Spleen (tissue), 11 donors: ENCODE measurements around the gene ZNF385D. TPM values are rescaled to one million over a fixed set of nuclear protein-coding genes. Genes with fewer than 3 reads are reported as not detected.

Experiments
- DNase-seq: peaks from one replicate; pipeline ENCODE4 v3.0.0-alpha.2; 2020
- H3K27ac ChIP-seq, 8 donors: fragments of 200-600 bp; sonication (generic) in 7 of 8; 1 replicate in 4 of 8; 2 replicates in 4 of 8; pipeline versions ENCODE4 v1.5.0 to v1.8.0; 2016 to 2021; ENCODE audit warnings: inconsistent platforms in 4 of 8, mild to moderate bottlenecking in 4 of 8, moderate library complexity in 1 of 8
- H3K27me3 ChIP-seq, 7 donors: fragments of 200-600 bp; sonication (generic) in 6 of 7; replicated peaks in 1 of 7; 1 replicate in 4 of 7; 2 replicates in 3 of 7; pipeline versions ENCODE4 v1.5.0 to v1.8.0; 2016 to 2021; ENCODE audit warnings: inconsistent platforms in 3 of 7, mild to moderate bottlenecking in 1 of 7
- H3K36me3 ChIP-seq, 6 donors: fragments of 200-600 bp; sonication (generic) in 5 of 6; 1 replicate in 4 of 6; 2 replicates in 2 of 6; pipeline versions ENCODE4 v1.5.0 to v1.8.0; 2016 to 2021; ENCODE audit warnings: inconsistent platforms in 2 of 6
- H3K4me1 ChIP-seq, 6 donors: fragments of 200-600 bp; sonication (generic) in 5 of 6; 1 replicate in 3 of 6; 2 replicates in 3 of 6; pipeline versions ENCODE4 v1.5.0 to v1.8.0; 2016 to 2021; ENCODE audit warnings: inconsistent platforms in 3 of 6
- H3K4me3 ChIP-seq, 8 donors: fragments of 200-600 bp; sonication (generic) in 7 of 8; 1 replicate in 4 of 8; 2 replicates in 4 of 8; pipeline versions ENCODE4 v1.5.0 to v1.8.0; 2016 to 2021; ENCODE audit warnings: inconsistent platforms in 4 of 8, mild to moderate bottlenecking in 4 of 8, moderate library complexity in 2 of 8
- H3K9me3 ChIP-seq, 8 donors: fragments of 200-600 bp; sonication (generic) in 7 of 8; 1 replicate in 4 of 8; 2 replicates in 4 of 8; pipeline versions ENCODE4 v1.5.0 to v1.8.0; 2016 to 2021; ENCODE audit warnings: inconsistent platforms in 4 of 8
- CTCF ChIP-seq, 11 experiments: fragments of 200-600 bp in 7 of 11; fragments of 450-650 bp in 4 of 11; sonication (generic) in 4 of 11; IDR thresholded peaks in 8 of 11; conservative IDR thresholded peaks in 3 of 11; 1 replicate in 7 of 11; 2 replicates in 4 of 11; pipeline versions ENCODE4 v1.4.0 to v1.8.0; 2016 to 2021; ENCODE audit warnings: antibody characterized with exemption in 11 of 11, inconsistent platforms in 4 of 11, mild to moderate bottlenecking in 1 of 11
- POLR2A ChIP-seq, 3 donors: fragments of 450-650 bp; IDR thresholded peaks; one replicate each; pipeline ENCODE4 v1.5.1; 2017; ENCODE audit warnings: antibody characterized with exemption in 3 of 3, mild to moderate bottlenecking in 1 of 3
- POLR2AphosphoS5 ChIP-seq, 3 donors: sonication (generic); formaldehyde crosslinking; IDR thresholded peaks; one replicate each; pipeline ENCODE4 v1.5.1; 2017; ENCODE audit warnings: antibody characterized with exemption in 3 of 3
- WGBS, 5 donors: extraction: QIAGEN DNeasy Blood & Tissue Kit in 3 of 5; methylation state at CpG; one replicate each; pipeline versions ENCODE4 v1.1.5 to v1.1.7; 2013 to 2018; 5-methylcytosine and 5-hydroxymethylcytosine counted together
- intact Hi-C: fragments of 100-400 bp; cut with DNase I; formaldehyde crosslinking; loops from one replicate; pipeline ENCODE4 v1.15.0; 2023; ENCODE audit warnings: low total_unique reads
- polyA plus RNA-seq, 3 donors: library from polyadenylated mRNA; stranded (reverse); fragments of 200-250 nt; gene quantifications; one replicate each; pipeline ENCODE4 v1.2.1, GENCODE V29; 2013
- total RNA-seq, 7 donors: library from RNA; depleted of rRNA in 3 of 7; stranded (reverse); fragments of >200 nt in 3 of 7; fragmentation: NEBNext Ultra II Directional in 4 of 7; extraction: Animal tissue kit (Norgen Biotek cat#: 25700) in 4 of 7; gene quantifications; one replicate each; pipeline versions ENCODE4 v1.1.0 to v1.2.1, GENCODE V29; 2016 to 2021
- donor health status: healthy with polysubstance abuse.
- donor health status: DM: no; HTN: no; CAD: no; lungs with moderate emphysema.
- donor health status: DM: no; HTN: no; CAD: no.
- donor health status: Bipolar disorder and iron deficiency.
- donor health status: healthy.
- donor health status: DM: no; HTN: no; CAD: no.
- donor health status: DM: yes; HTN: yes; CAD: no.

The ZNF385D gene
- total and polyA plus RNA-seq, 10 donors = 0.05 to 3.2 (median 0.70) TPM

- Histone ChIP-seq H3K36me3 (no peaks in the 10 kb centered on the region), H3K9me3 (no peaks in the 10 kb centered on the region), H3K27me3 (no peaks in the 10 kb centered on the region), H3K4me3 (no peak overlapping the region), H3K4me1 (no peaks in the 10 kb centered on the region), H3K27ac (no peak overlapping the region)
- intact Hi-C loops = no loop called here
- TF ChIP-seq POLR2AphosphoS5 (IDR thresholded peaks at IDR 0.05) (no peak), CTCF (IDR thresholded peaks at IDR 0.05 in 8 of 11, conservative IDR thresholded peaks at IDR 0.05 in 3 of 11) (no peak), POLR2A (IDR thresholded peaks at IDR 0.05) (no peak)
- DNase-seq = no peak
- 78 to 87% (median 83%) methylated on average over 11 of the region's 11 CpGs for WGBS, 5 donors
Observed at GRCh38 chr3:21436835-21437234, 314.2 kb downstream of the ZNF385D start.

- intact Hi-C loops = no loop called here
- Histone ChIP-seq H3K36me3 (no peaks in the 10 kb centered on the region), H3K27me3 (no peaks in the 10 kb centered on the region), H3K9me3 (no peaks in the 10 kb centered on the region), H3K4me3 (no peak overlapping the region), H3K4me1 (no peaks in the 10 kb centered on the region), H3K27ac (no peak overlapping the region)
- 75 to 96% (median 90%) methylated on average over 2 of the region's 2 CpGs for WGBS, 5 donors
- no peak for TF ChIP-seq CTCF (IDR thresholded peaks at IDR 0.05 in 8 of 11, conservative IDR thresholded peaks at IDR 0.05 in 3 of 11)
- no peak for TF ChIP-seq POLR2AphosphoS5 (IDR thresholded peaks at IDR 0.05)
- TF ChIP-seq POLR2A (IDR thresholded peaks at IDR 0.05) = no peak
- no peak for DNase-seq
Observed at GRCh38 chr3:21435871-21436270, 315.1 kb downstream of the ZNF385D start.

DNA sequence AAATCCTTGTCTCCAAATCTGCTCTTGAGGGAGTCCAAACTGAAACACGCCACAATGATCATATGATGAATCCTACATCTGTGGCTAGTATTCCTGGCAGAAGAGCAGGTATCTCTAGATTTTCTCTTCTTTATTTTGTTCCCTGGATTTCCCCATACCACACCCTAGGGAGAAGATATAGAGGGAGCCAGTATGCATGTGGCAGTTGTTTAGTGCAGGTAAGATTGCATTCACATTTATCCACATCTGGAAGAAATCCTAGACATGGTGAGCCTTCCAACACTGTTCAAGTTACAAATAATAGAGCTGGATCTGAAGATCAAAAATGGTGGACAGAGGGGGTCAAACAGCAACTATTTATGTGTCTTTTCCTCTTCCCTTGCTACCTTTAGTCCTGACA, 316.7 kb downstream of the ZNF385D start:
- H3K4me3 ChIP-seq = no peak overlapping the region
- H3K27ac ChIP-seq = no peak overlapping the region
- 89 to 100% (median 95%) methylated on average over 1 of the region's 1 CpG for WGBS, 5 donors
- no peaks in the 10 kb centered on the region for H3K9me3 ChIP-seq
- intact Hi-C loops = no loop called here
- no peak for DNase-seq
- no peak for TF ChIP-seq POLR2A (IDR thresholded peaks at IDR 0.05)
- no peak for TF ChIP-seq POLR2AphosphoS5 (IDR thresholded peaks at IDR 0.05)
- no peak for TF ChIP-seq CTCF (IDR thresholded peaks at IDR 0.05 in 8 of 11, conservative IDR thresholded peaks at IDR 0.05 in 3 of 11)
- H3K27me3 ChIP-seq = no peaks in the 10 kb centered on the region
- no peaks in the 10 kb centered on the region for H3K4me1 ChIP-seq
- no peaks in the 10 kb centered on the region for H3K36me3 ChIP-seq

GRCh38 chr3:21433751-21434150, 317.3 kb downstream of the ZNF385D start:
- Histone ChIP-seq H3K27ac (no peak overlapping the region), H3K4me3 (no peak overlapping the region), H3K4me1 (no peaks in the 10 kb centered on the region), H3K27me3 (no peaks in the 10 kb centered on the region), H3K9me3 (no peaks in the 10 kb centered on the region), H3K36me3 (no peaks in the 10 kb centered on the region)
- TF ChIP-seq CTCF (IDR thresholded peaks at IDR 0.05 in 8 of 11, conservative IDR thresholded peaks at IDR 0.05 in 3 of 11) (no peak), POLR2A (IDR thresholded peaks at IDR 0.05) (no peak), POLR2AphosphoS5 (IDR thresholded peaks at IDR 0.05) (no peak)
- DNase-seq = no peak
- intact Hi-C loops = no loop called here
- WGBS, 5 donors = 89 to 94% (median 91%) methylated on average over 6 of the region's 6 CpGs
